Mesothelial cell of epicardium (in vitro differentiated cells): Measurements from ENCODE around the gene PLOD2. TPM values are rescaled to one million over a fixed set of nuclear protein-coding genes. Genes with fewer than 3 reads are reported as not detected.

Source experiments
- DNase-seq, 2 experiments: peaks; one replicate each; pipeline ENCODE4 v3.0.0; 2021; ENCODE audit warnings: low spot score in 2 of 2; ENCODE audit not compliant: unreplicated experiment in 2 of 2
- H3K27ac Mint-ChIP-seq: 2 replicates; pipeline ENCODE4 v1.8.0; 2021; ENCODE audit warnings: mixed read lengths
- H3K27me3 Mint-ChIP-seq: 2 replicates; pipeline ENCODE4 v1.8.0; 2021; ENCODE audit warnings: low read depth, mixed read lengths
- H3K36me3 Mint-ChIP-seq: 2 replicates; pipeline ENCODE4 v1.8.0; 2021; ENCODE audit warnings: mixed read lengths
- H3K4me1 Mint-ChIP-seq: 2 replicates; pipeline ENCODE4 v1.8.0; 2021; ENCODE audit warnings: mixed read lengths
- H3K4me3 Mint-ChIP-seq: 2 replicates; pipeline ENCODE4 v1.8.0; 2021; ENCODE audit warnings: mild to moderate bottlenecking, moderate library complexity, mixed read lengths
- H3K9me3 Mint-ChIP-seq: 2 replicates; pipeline ENCODE4 v1.8.0; 2021; ENCODE audit warnings: mixed read lengths
- CTCF ChIP-seq: fragments of 200-600 bp; sonication (generic); IDR thresholded peaks from one replicate; pipeline ENCODE4 v1.5.0; 2021; ENCODE audit warnings: antibody characterized with exemption; ENCODE audit not compliant: unreplicated experiment
- total RNA-seq: library from RNA; stranded (reverse); gene quantifications from 3 replicates; pipeline ENCODE4 v1.2.1, GENCODE V29; 2021

The PLOD2 gene
- total RNA-seq, 1 donor from 2014 or later: 86.0 TPM

GRCh38 chr3:146177519-146177918 is 16.5 kb upstream of the PLOD2 start:
- Mint-ChIP-seq H3K9me3 (peaks cover 4% of the 10 kb centered on the region), H3K4me3 (no peak overlapping the region), H3K4me1 (peaks cover 6% of the 10 kb centered on the region), H3K36me3 (no peaks in the 10 kb centered on the region), H3K27me3 (no peaks in the 10 kb centered on the region), H3K27ac (no peak overlapping the region)
- DNase-seq: no peak
- TF ChIP-seq CTCF: no peak

GRCh38 chr3:146177072-146177471 is 16.1 kb upstream of the PLOD2 start:
- Mint-ChIP-seq H3K9me3 (peaks cover 4% of the 10 kb centered on the region), H3K4me3 (no peak overlapping the region), H3K27ac (no peak overlapping the region), H3K27me3 (no peaks in the 10 kb centered on the region), H3K4me1 (peaks cover 9% of the 10 kb centered on the region), H3K36me3 (no peaks in the 10 kb centered on the region)
- no peak for TF ChIP-seq CTCF
- no peak for DNase-seq

GRCh38 chr3:146172586-146172985 is 11.6 kb upstream of the PLOD2 start:
- no peaks in the 10 kb centered on the region for H3K27me3 Mint-ChIP-seq
- DNase-seq: no peak
- no peak for TF ChIP-seq CTCF
- H3K9me3 Mint-ChIP-seq: peaks cover 18% of the 10 kb centered on the region
- peaks cover 12% of the 10 kb centered on the region for H3K4me1 Mint-ChIP-seq
- H3K4me3 Mint-ChIP-seq: no peak overlapping the region
- H3K27ac Mint-ChIP-seq: peak overlapping the region; percentile 44
- H3K36me3 Mint-ChIP-seq: peaks cover 3% of the 10 kb centered on the region

- Mint-ChIP-seq H3K27me3 (no peaks in the 10 kb centered on the region), H3K27ac (no peak overlapping the region), H3K4me1 (peaks cover 32% of the 10 kb centered on the region), H3K36me3 (peaks cover 3% of the 10 kb centered on the region), H3K4me3 (no peak overlapping the region), H3K9me3 (peaks cover 18% of the 10 kb centered on the region)
- no peak for DNase-seq
- TF ChIP-seq CTCF: no peak
These were observed 9.6 kb upstream of the PLOD2 start for GRCh38 chr3:146170591-146170990.

- Mint-ChIP-seq H3K27ac (no peak overlapping the region), H3K27me3 (no peaks in the 10 kb centered on the region), H3K4me3 (no peak overlapping the region), H3K4me1 (peaks cover 39% of the 10 kb centered on the region), H3K9me3 (peaks cover 18% of the 10 kb centered on the region), H3K36me3 (peaks cover 3% of the 10 kb centered on the region)
- no peak for TF ChIP-seq CTCF
- no peak for DNase-seq
These were observed 8.9 kb upstream of the PLOD2 start for GRCh38 chr3:146169891-146170290.

GRCh38 chr3:146166826-146167225 is 5.8 kb upstream of the PLOD2 start:
- Mint-ChIP-seq H3K27ac (peak overlapping the region; percentile 93), H3K9me3 (peaks cover 18% of the 10 kb centered on the region), H3K4me1 (peaks cover 47% of the 10 kb centered on the region), H3K36me3 (peaks cover 3% of the 10 kb centered on the region), H3K27me3 (no peaks in the 10 kb centered on the region), H3K4me3 (peak overlapping the region; percentile 33)
- no peak for DNase-seq
- no peak for TF ChIP-seq CTCF
